22Rv1 (cell line): Measurements from ENCODE around the gene IGFALS.

Experiments used
- CTCF ChIP-seq: fragments of 450-650 bp; IDR thresholded peaks from 2 replicates; pipeline ENCODE4 v1.5.1; 2017; ENCODE audit warnings: mild to moderate bottlenecking
- ZFX ChIP-seq: fragments of 450-650 bp; IDR thresholded peaks from 2 replicates; pipeline ENCODE4 v1.6.1; 2017; ENCODE audit warnings: antibody characterized with exemption, borderline replicate concordance

GRCh38 chr16:1790261-1790610 lies 3.3 kb downstream of the IGFALS start:
- TF ChIP-seq CTCF (no peak), ZFX (no peak)
